Activated T-cell treated with anti-CD3 and anti-CD28 coated beads, Interleukin-2, amount 50 U/mL, for 4 hours (primary cell): ENCODE measurements around the gene CA9. TPM values are rescaled to one million over a fixed set of nuclear protein-coding genes. Genes with fewer than 3 reads are reported as not detected.

Experiments used
- ATAC-seq, 2 donors: fragments of 200-7000 bp; cut with Tn5 transposase; one replicate each; pipeline ENCODE4 v1.10.0; 2021
- DNase-seq: peaks from one replicate; pipeline ENCODE4 v3.0.0-alpha.2; 2020
- H3K27me3 Mint-ChIP-seq: one replicate; pipeline ENCODE4 v1.8.0; 2021; ENCODE audit warnings: low read depth, mixed read lengths
- H3K36me3 Mint-ChIP-seq: one replicate; pipeline ENCODE4 v1.8.0; 2022; ENCODE audit warnings: mixed read lengths; ENCODE audit not compliant: insufficient read depth
- H3K4me1 Mint-ChIP-seq: one replicate; pipeline ENCODE4 v1.8.0; 2021; ENCODE audit warnings: low read depth, mixed read lengths
- H3K4me3 Mint-ChIP-seq: one replicate; pipeline ENCODE4 v1.8.0; 2021; ENCODE audit warnings: mild to moderate bottlenecking, moderate library complexity, mixed read lengths
- H3K9me3 Mint-ChIP-seq: one replicate; pipeline ENCODE4 v1.8.0; 2021; ENCODE audit warnings: mixed read lengths
- total RNA-seq, 3 donors: library from RNA; stranded (reverse); gene quantifications; one replicate each; pipeline ENCODE4 v1.2.1, GENCODE V29; 2021

The CA9 gene
- total RNA-seq, 3 donors from 2014 or later, result 0.24 to 0.46 TPM; not detected in 1

GRCh38 chr9:35718721-35719511 lies 45.2 kb downstream of the CA9 start:
- Mint-ChIP-seq H3K36me3 (peaks cover 72% of the 10 kb centered on the region), H3K4me3 (no peak overlapping the region), H3K9me3 (no peaks in the 10 kb centered on the region), H3K27me3 (no peaks in the 10 kb centered on the region), H3K4me1 (no peaks in the 10 kb centered on the region)
- no peak for DNase-seq
- no peak for ATAC-seq

GRCh38 chr9:35719546-35719945 lies 45.8 kb downstream of the CA9 start:
- no peaks in the 10 kb centered on the region for H3K27me3 Mint-ChIP-seq
- peaks cover 74% of the 10 kb centered on the region for H3K36me3 Mint-ChIP-seq
- ATAC-seq, result no peak
- H3K4me3 Mint-ChIP-seq, result no peak overlapping the region
- no peaks in the 10 kb centered on the region for H3K9me3 Mint-ChIP-seq
- DNase-seq, result no peak
- H3K4me1 Mint-ChIP-seq, result peaks cover 1% of the 10 kb centered on the region

- DNase-seq, result no peak
- peaks cover 4% of the 10 kb centered on the region for H3K4me1 Mint-ChIP-seq
- H3K36me3 Mint-ChIP-seq, result peaks cover 53% of the 10 kb centered on the region
- H3K9me3 Mint-ChIP-seq, result no peaks in the 10 kb centered on the region
- ATAC-seq, result no peak
- no peaks in the 10 kb centered on the region for H3K27me3 Mint-ChIP-seq
- no peak overlapping the region for H3K4me3 Mint-ChIP-seq
These were observed 49.7 kb downstream of the CA9 start for GRCh38 chr9:35723426-35723825.

GRCh38 chr9:35723908-35724307 lies 50.2 kb downstream of the CA9 start:
- Mint-ChIP-seq H3K9me3 (no peaks in the 10 kb centered on the region), H3K36me3 (peaks cover 51% of the 10 kb centered on the region), H3K4me1 (peaks cover 4% of the 10 kb centered on the region), H3K4me3 (no peak overlapping the region), H3K27me3 (no peaks in the 10 kb centered on the region)
- ATAC-seq, result no peak
- no peak for DNase-seq

- Mint-ChIP-seq H3K4me3 (no peak overlapping the region), H3K36me3 (peaks cover 41% of the 10 kb centered on the region)
These were observed 51.6 kb downstream of the CA9 start for GRCh38 chr9:35725362-35725761.

GRCh38 chr9:35726931-35727330 lies 53.2 kb downstream of the CA9 start:
- Mint-ChIP-seq H3K36me3 (peaks cover 30% of the 10 kb centered on the region), H3K4me1 (peaks cover 4% of the 10 kb centered on the region), H3K27me3 (no peaks in the 10 kb centered on the region), H3K9me3 (no peaks in the 10 kb centered on the region), H3K4me3 (peak overlapping the region; percentile 40)
- DNase-seq (peak; percentile 28), ATAC-seq (peak; percentile 32 to 35)

More at GRCh38 chr9:35725362-35725761, 51.6 kb downstream of the CA9 start:
- H3K4me1 Mint-ChIP-seq, result peaks cover 4% of the 10 kb centered on the region
- no peaks in the 10 kb centered on the region for H3K9me3 Mint-ChIP-seq
- DNase-seq, result no peak
- no peaks in the 10 kb centered on the region for H3K27me3 Mint-ChIP-seq
- no peak for ATAC-seq

- Mint-ChIP-seq H3K9me3 (no peaks in the 10 kb centered on the region), H3K4me1 (peaks cover 5% of the 10 kb centered on the region)
These were observed 53.9 kb downstream of the CA9 start for GRCh38 chr9:35727676-35728040.

GRCh38 chr9:35728041-35728971 lies 54.6 kb downstream of the CA9 start:
- DNase-seq, result no peak
- no peak overlapping the region for H3K4me3 Mint-ChIP-seq
- no peaks in the 10 kb centered on the region for H3K9me3 Mint-ChIP-seq
- peaks cover 11% of the 10 kb centered on the region for H3K4me1 Mint-ChIP-seq
- H3K36me3 Mint-ChIP-seq, result peaks cover 21% of the 10 kb centered on the region
- no peak for ATAC-seq
- H3K27me3 Mint-ChIP-seq, result no peaks in the 10 kb centered on the region

More at GRCh38 chr9:35727676-35728040, 53.9 kb downstream of the CA9 start:
- ATAC-seq (no peak), DNase-seq (no peak)
- no peaks in the 10 kb centered on the region for H3K27me3 Mint-ChIP-seq
- peak overlapping the region; percentile 9 for H3K4me3 Mint-ChIP-seq
- peaks cover 24% of the 10 kb centered on the region for H3K36me3 Mint-ChIP-seq

- no peaks in the 10 kb centered on the region for H3K27me3 Mint-ChIP-seq
These were observed 55.4 kb downstream of the CA9 start for GRCh38 chr9:35729101-35729500.

GRCh38 chr9:35729700-35730485 lies 56.2 kb downstream of the CA9 start:
- no peaks in the 10 kb centered on the region for H3K27me3 Mint-ChIP-seq
- DNase-seq (no peak), ATAC-seq (no peak)
- peaks cover 18% of the 10 kb centered on the region for H3K4me1 Mint-ChIP-seq
- H3K9me3 Mint-ChIP-seq, result no peaks in the 10 kb centered on the region
- no peak overlapping the region for H3K4me3 Mint-ChIP-seq
- H3K36me3 Mint-ChIP-seq, result peaks cover 7% of the 10 kb centered on the region

More at GRCh38 chr9:35729101-35729500, 55.4 kb downstream of the CA9 start:
- Mint-ChIP-seq H3K36me3 (peaks cover 14% of the 10 kb centered on the region), H3K9me3 (no peaks in the 10 kb centered on the region), H3K4me1 (peaks cover 18% of the 10 kb centered on the region), H3K4me3 (no peak overlapping the region)
- no peak for ATAC-seq
- no peak for DNase-seq

- no peak overlapping the region for H3K4me3 Mint-ChIP-seq
- no peak for DNase-seq
- H3K4me1 Mint-ChIP-seq, result peaks cover 21% of the 10 kb centered on the region
- H3K36me3 Mint-ChIP-seq, result peaks cover 9% of the 10 kb centered on the region
- H3K9me3 Mint-ChIP-seq, result no peaks in the 10 kb centered on the region
- no peaks in the 10 kb centered on the region for H3K27me3 Mint-ChIP-seq
- no peak for ATAC-seq
These were observed 56.7 kb downstream of the CA9 start for GRCh38 chr9:35730486-35730854.
